ENCODE results near the gene PBLD.

- TF ChIP-seq EP300 (IDR thresholded peaks at IDR 0.05) = no peak
- TF ChIP-seq PBX3 (IDR thresholded peaks at IDR 0.05) = no peak
- TF ChIP-seq HOXB5 (CRISPR knock-in tag; IDR thresholded peaks at IDR 0.05) = no peak
- TF ChIP-seq JUN (IDR thresholded peaks at IDR 0.05) = no peak
- no peak for TF ChIP-seq GATA3 (IDR thresholded peaks at IDR 0.05; ENCODE audit: borderline replicate concordance)
- no peak for TF ChIP-seq REST (IDR thresholded peaks at IDR 0.05)
Observed at GRCh38 chr10:68296843-68297663, 35.7 kb downstream of the PBLD start.

Data from A549 (cell line).